ENCODE data around the gene TTC32. TPM values are rescaled to one million over a fixed set of nuclear protein-coding genes. Genes with fewer than 3 reads are reported as not detected.
A peak's percentile ranks its signal among the peaks of the same experiment; 100 is the strongest.
"Not testable (repeated sequence)": the region's sequence is repeated elsewhere in the genome, so short reads cannot be mapped to it uniquely, and the experiment has no call there.

Gene TTC32
- total RNA-seq: 7.5 TPM
- long read RNA-seq, partial matches to known transcripts: 0 of 10 reads
- long read RNA-seq, other reads (novel, unspliced or antisense): 6 of 10 reads

DNA sequence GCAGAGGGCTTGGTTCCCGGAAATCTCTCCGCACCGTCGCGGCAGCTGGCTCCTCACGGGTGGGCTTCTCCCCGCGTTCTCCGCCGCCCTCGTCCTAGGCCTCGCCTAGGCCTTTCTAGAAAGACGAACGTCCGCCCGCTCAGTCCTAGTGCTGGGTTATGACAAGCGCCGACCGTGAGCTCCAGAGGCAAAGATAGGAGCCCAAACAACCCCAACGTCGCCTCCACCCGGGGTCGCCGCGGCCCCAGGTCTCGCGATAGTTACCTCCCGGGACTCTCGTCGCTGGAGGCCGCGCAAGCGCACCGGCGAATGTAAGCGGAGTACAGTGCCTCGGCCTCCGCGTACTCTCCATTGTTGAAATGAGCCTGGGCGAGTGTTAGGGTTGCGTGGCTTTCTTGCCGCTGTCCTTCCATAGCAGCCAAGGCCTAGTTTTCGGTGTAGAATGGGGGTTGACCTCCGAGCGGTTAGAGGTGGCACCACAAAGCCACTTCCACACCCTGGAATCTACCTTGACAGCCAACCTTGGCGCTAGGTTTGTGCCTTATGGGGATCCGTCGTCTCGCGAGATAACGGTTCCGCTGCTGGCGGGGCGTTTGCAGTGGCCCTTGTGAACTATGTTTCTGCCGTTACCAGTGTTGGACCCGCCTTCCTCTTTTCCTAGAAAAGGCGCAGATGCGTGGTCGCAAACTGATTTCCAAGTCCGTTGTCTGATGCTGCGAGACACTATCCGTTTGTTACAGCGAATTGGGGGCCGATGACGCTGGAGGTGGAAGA, at the start of gene TTC32:
TTC32 (minus strand) TSS at position 542 of the 774 bp plus-strand sequence; CDS start at position 413, 129 bp downstream.
- intact Hi-C loops (cut with DNase I): no loop called here
- DNase-seq (ENCODE audit: low spot score): peak; percentile 96

DNA sequence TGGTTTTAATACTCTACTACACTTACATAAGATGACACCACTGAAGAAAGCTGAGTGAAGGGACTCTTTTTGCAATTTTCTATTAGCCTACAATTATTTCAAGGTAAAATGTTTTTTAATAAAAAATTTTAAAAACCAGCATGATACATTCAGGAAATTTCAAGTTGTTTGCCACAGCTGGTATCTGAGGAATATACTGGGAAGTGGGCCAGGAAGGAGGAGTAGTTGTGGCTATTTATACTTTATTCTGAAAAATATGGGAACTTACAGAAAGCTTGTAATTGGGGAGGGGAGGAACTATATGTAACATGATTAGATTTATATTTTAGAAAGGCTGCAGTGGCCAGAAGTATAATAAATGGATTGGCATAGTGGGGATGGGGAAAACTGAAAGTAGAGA, 47.3 kb upstream of the TTC32 start:
- intact Hi-C loops (cut with DNase I): no loop called here
- DNase-seq (ENCODE audit: low spot score): no peak

DNA sequence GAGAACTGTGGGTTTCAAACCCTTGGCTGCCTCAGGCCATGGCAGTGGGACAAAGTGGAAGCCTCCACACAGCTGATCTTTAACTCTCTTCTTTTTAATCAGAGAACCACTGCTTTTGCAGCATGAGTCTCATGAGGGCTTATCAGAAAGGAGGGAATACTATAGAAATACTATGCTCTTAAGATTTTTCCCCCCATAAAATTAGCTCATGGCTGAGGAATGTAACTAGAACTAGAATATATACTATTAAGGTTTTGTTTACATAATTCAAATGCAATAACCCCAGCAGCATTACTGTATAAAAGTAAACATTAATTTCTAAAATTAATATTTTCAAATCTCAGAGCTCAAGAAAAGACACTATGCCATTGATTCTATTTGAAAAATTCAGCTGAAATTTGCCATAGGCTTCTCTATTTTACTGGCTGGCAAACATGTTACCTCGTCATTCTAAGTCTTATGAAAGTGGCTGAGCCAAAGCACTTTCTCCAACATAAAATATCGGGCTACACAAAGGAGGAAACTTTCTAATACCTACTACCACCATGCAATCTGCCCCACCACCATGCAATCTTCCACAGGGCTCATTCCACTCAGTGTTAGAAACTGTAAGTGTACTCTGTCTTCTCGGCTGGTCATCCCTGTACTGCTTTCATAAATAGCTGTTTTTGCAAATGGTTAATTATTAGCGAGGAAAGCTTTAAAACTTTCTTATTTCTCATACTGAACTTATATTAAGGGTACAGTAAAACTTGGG, 45.6 kb upstream of the TTC32 start:
- intact Hi-C loops (cut with DNase I): no loop called here
- no peak for DNase-seq (ENCODE audit: low spot score)

- DNase-seq (ENCODE audit: low spot score): no peak
- intact Hi-C loops (cut with DNase I): no loop called here
These were observed 42.5 kb upstream of the TTC32 start for GRCh38 chr2:19944205-19944845.

DNA sequence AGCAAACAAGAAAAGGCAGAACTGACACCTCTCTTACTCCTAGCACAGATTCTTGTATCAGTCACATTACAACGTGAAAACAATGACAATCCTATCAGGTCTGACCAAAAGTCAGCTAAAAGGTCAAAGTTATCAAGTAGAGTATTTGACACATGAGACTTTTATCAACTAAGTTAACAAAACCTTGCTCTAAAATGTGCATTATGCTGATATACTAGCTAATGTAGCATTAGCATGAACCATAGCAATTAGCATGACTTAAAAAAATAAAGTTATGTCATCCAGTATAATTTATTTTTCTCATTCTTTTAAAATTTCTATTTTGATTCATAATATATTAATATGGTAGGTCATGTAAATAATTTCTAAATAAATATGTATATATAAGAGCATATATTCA, 41.4 kb upstream of the TTC32 start:
- intact Hi-C loops (cut with DNase I): no loop called here
- no peak for DNase-seq (ENCODE audit: low spot score)

DNA sequence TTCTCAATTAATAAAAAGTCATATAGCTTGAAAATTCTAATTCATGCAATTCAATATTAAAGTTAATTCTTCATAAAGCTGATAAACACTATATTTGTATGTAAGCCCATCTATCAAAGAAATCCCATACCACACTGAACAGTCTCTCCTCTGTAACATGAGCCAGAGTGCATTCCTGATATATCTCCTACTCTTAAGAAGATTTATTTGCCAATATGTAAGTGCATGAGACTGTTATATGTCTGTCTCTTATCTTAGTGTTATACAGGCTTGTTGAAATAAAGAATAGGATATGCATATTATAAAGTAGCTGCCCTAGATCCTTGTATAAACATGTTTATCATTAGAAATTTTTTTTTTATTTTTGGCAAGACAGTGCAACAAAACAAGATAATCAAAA, 40.4 kb upstream of the TTC32 start:
- intact Hi-C loops (cut with DNase I): no loop called here
- DNase-seq (ENCODE audit: low spot score): no peak

GRCh38 chr2:19937004-19937403, 35.2 kb upstream of the TTC32 start:
- intact Hi-C loops (cut with DNase I): no loop called here
- no peak for DNase-seq (ENCODE audit: low spot score)

- DNase-seq (ENCODE audit: low spot score): no peak
- intact Hi-C loops (cut with DNase I): no loop called here
These were observed 34.4 kb upstream of the TTC32 start for GRCh38 chr2:19936203-19936602.

DNA sequence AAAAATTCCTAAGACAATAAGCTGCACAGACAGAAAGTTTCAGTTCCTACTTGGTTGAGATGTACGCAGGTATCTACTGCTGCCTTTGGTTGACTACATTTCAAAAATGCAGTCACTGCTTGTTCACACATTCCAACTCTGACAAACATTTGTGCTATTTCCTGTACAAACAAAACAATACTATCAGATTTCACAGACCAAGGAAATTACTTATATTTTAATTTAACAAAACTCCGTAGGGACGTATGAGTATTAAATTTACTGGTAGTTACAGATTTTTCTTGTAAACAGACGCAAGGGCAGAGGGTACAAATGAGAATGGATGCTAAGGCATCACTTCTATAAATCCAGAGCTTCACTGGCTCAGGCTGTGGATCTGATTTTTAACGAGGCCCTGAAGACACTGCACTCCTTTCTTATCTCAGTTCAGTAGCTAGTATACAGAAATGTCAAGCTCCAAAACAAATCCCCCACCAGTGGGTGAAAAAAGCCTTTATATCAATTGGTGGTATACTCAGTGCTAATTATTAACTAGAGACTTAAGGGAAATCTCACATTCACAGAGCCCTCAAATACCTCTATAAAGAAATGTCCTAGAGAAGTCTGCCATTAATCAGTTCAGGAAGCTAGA, 31.7 kb upstream of the TTC32 start:
- intact Hi-C loops (cut with DNase I): no loop called here
- DNase-seq (ENCODE audit: low spot score): no peak

GRCh38 chr2:19932928-19933327, 31.1 kb upstream of the TTC32 start:
- DNase-seq (ENCODE audit: low spot score): no peak
- intact Hi-C loops (cut with DNase I): no loop called here

DNA sequence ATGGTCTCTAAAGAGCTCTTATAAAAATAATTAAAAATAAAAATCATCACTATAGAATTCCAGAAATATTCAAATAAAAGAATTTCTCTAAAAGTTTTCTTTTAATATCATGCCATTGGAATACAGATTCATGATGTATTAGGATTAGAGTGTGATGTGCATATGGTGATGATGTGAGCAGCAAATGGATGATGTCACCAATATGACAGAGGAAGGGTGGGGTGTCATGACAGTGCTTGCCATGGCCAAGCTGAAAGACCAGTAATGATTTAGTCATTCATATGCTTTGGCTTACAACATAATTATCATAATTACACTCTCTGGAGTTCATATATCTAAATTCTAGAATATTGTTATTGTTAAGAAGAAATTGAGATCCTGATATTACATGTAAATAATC, 27.4 kb upstream of the TTC32 start:
- intact Hi-C loops (cut with DNase I): no loop called here
- no peak for DNase-seq (ENCODE audit: low spot score)

GRCh38 chr2:19927816-19928215, 26.0 kb upstream of the TTC32 start:
- DNase-seq (ENCODE audit: low spot score); intact Hi-C loops (cut with DNase I): not testable (repeated sequence)

DNA sequence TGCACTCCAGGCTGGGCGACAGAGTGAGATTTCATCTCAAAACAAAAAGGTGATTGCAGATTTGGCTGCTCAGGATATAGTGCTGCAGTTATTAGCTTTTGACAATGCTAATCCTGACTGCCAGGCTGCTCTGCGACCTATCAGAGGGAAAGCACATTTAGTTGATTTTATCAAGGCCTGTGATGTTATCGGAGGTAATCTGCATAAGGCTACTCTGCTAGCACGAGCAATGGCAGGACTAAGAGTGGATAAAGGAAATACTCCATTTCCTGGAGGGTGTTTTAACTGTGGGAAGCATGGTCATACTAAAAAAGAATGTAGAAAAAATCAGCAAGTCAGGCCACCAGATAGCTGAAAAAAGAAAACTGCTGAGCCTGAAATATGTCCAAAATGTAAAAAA, 22.7 kb upstream of the TTC32 start:
- DNase-seq (ENCODE audit: low spot score); intact Hi-C loops (cut with DNase I): not testable (repeated sequence)

- intact Hi-C loops (cut with DNase I); DNase-seq (ENCODE audit: low spot score): not testable (repeated sequence)
These were observed 20.4 kb upstream of the TTC32 start for GRCh38 chr2:19922188-19922587.

GRCh38 chr2:19916385-19916950, 14.7 kb upstream of the TTC32 start:
- DNase-seq (ENCODE audit: low spot score): no peak
- intact Hi-C loops (cut with DNase I): no loop called here

DNA sequence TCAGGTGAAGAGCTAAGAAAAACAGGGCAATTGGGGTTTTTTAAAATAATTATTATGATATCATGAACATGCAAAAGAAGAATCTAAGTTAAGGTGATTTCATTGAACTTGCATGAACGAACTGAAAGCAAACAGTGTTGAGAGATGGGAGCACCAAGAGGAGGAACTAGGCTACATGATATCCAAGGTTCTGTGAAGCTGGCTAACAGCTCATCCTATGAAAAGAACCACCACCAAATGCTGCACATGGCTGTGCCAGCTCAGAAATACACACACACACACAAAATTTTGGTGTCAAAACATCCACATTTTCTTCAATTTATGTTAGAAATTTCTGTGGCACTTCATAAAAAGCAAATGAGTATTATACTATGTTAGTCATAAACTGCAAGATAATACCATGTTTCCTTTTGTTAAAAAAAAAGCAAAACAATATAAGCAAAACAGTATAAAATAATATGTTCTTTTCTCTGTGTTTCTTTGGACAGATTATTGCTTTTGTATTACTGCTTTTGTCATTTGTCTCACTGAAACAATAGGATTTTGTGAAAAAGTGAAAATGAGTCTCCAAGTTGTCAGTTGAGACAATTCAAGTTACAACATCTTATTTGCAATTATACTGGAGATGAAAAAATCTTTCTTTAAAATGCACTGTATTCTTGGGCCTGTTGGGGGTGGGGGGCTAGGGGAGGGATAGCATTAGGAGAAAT, 12.6 kb upstream of the TTC32 start:
- intact Hi-C loops (cut with DNase I): no loop called here
- DNase-seq (ENCODE audit: low spot score): no peak

DNA sequence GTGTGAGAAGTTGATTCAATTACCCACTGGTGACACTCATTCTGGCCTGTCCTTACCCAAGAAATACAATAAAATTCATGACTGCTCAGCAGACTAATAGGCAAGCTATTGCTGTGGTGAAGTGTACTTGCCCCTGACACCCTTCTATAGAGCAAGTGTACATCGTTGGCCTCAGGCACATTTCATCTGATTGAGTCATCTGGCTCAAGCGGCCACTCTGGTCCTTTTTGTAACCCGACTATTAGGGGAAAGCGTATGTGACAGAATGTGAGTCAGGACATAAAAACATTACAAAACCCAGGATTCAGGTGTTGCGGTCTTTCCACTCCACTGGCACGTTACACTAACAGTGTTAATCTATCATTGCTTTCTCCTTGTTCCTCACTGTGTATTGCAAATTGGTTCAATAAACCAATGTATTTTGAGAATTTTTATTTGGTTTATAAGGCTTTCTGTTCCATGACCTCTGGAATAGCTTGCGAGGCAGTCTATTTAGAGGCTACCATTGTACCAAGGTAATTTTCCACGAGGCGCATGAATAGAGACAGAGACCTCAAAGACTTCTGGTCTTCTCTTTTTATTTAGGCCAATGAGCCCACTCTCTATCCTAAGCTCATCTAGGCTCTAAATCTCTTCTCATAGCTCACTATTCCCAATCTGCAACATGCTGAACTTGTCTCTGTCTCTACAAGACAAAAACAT, 10.2 kb upstream of the TTC32 start:
- intact Hi-C loops (cut with DNase I): no loop called here

DNA sequence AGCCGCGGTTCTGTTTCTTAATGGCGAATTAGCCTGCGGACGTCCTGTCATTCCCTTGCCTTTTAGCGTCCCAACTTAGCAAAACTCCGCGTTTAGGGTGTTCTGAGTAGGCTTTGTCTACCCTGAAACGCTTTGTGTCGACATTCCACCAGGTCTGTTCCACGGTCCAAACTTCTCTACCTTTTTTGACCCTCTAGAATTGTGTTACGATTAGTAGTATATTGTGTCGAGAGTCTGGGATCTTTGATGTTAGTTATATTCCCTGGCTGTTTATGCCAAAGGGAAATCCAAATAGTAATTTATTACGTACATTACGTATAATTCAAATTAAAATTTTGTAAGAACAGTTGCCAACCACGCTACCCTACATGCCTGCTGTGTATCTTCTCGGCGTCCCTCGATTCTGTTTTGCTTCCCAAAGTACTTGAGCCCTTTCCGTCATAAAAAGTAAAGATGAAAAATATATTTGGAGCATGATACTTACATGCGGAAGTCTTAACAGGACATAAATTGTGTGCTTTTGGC, 495 bp upstream of the TTC32 start:
- no peak for DNase-seq (ENCODE audit: low spot score)
- intact Hi-C loops (cut with DNase I): no loop called here

More for the DNA sequence above, 10.2 kb upstream of the TTC32 start:
- no peak for DNase-seq (ENCODE audit: low spot score)
